Vagina (tissue), 2 donors: ENCODE data around the gene ARHGAP26. TPM values are rescaled to one million over a fixed set of nuclear protein-coding genes. Genes with fewer than 3 reads are reported as not detected.

Experiments used
- DNase-seq, 2 donors: peaks; one replicate each; pipeline ENCODE4 v3.0.0-alpha.2; 2017; ENCODE audit errors: extremely low spot score in 2 of 2
- H3K27ac ChIP-seq: fragments of 200-600 bp; sonication (generic); one replicate; pipeline ENCODE4 v1.5.1; 2019
- H3K27me3 ChIP-seq: fragments of 200-600 bp; sonication (generic); one replicate; pipeline ENCODE4 v1.5.1; 2019
- H3K36me3 ChIP-seq, 2 donors: fragments of 200-600 bp; sonication (generic); one replicate each; pipeline ENCODE4 v1.5.1; 2017 to 2019
- H3K4me1 ChIP-seq: fragments of 200-600 bp; sonication (generic); one replicate; pipeline ENCODE4 v1.5.1; 2019
- H3K4me3 ChIP-seq, 2 donors: fragments of 200-600 bp; sonication (generic); 1 replicate in 1 of 2; 2 replicates in 1 of 2; pipeline ENCODE4 v1.5.1; 2016 to 2019
- H3K9me3 ChIP-seq: fragments of 200-600 bp; sonication (generic); one replicate; pipeline ENCODE4 v1.5.1; 2019
- CTCF ChIP-seq, 3 experiments: fragments of 450-650 bp in 2 of 3; fragments of 200-600 bp in 1 of 3; sonication (generic) in 1 of 3; IDR thresholded peaks; one replicate each; pipeline ENCODE4 v1.5.1; 2017 to 2019; ENCODE audit warnings: antibody characterized with exemption in 3 of 3, mild to moderate bottlenecking in 2 of 3, moderate library complexity in 2 of 3
- POLR2A ChIP-seq, 2 donors: fragments of 450-650 bp; IDR thresholded peaks; one replicate each; pipeline ENCODE4 v1.6.1; 2017; ENCODE audit warnings: antibody characterized with exemption in 2 of 2, mild to moderate bottlenecking in 2 of 2, moderate library complexity in 2 of 2
- POLR2AphosphoS5 ChIP-seq, 2 donors: sonication (generic); formaldehyde crosslinking; IDR thresholded peaks; one replicate each; pipeline ENCODE4 v1.9.0; 2017; ENCODE audit warnings: antibody characterized with exemption in 2 of 2, mild to moderate bottlenecking in 2 of 2, low read depth in 1 of 2; ENCODE audit not compliant: insufficient read depth in 1 of 2
- intact Hi-C: fragments of 100-400 bp; cut with DNase I; formaldehyde crosslinking; loops from one replicate; pipeline ENCODE4 v1.15.1; 2023
- total RNA-seq: library from RNA; depleted of rRNA; stranded (reverse); fragments of >200 nt; gene quantifications from one replicate; pipeline ENCODE4 v1.2.3, GENCODE V29; 2016

ARHGAP26 gene
- total RNA-seq, 1 donor from 2014 or later = 42.5 TPM

DNA sequence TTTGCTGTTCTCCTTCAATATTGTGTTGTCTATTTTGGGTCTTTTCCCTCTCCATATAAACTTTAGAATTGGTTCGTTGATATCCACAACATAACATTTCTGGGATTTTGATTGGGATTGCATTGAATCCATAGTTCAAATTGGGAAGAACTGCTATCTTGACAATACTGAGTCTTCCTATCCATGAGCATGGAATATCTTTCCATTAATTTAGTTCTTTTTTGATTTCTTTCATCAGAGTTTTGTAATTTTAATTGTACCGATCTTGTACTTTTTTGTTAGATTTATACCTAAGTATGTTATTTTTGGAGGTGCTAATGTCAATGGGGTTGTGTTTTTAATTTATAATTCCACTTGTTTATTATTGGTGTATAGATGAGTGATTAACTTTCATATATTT lies 498.2 kb downstream of the ARHGAP26 start:
- Histone ChIP-seq H3K27me3 (no peaks in the 10 kb centered on the region), H3K9me3 (no peaks in the 10 kb centered on the region), H3K36me3 (no peaks in the 10 kb centered on the region), H3K27ac (no peak overlapping the region), H3K4me3 (no peak overlapping the region), H3K4me1 (no peaks in the 10 kb centered on the region)
- TF ChIP-seq POLR2A (IDR thresholded peaks at IDR 0.05) = no peak
- no peak for TF ChIP-seq CTCF (IDR thresholded peaks at IDR 0.05)
- no peak for TF ChIP-seq POLR2AphosphoS5 (IDR thresholded peaks at IDR 0.05; ENCODE audit: insufficient read depth in 1 of 2, low read depth in 1 of 2)
- DNase-seq = no peak
- intact Hi-C loops = no loop called here

GRCh38 chr5:143271431-143271830 lies 501.3 kb downstream of the ARHGAP26 start:
- no peak for DNase-seq
- intact Hi-C loops = no loop called here
- H3K4me1 ChIP-seq = no peaks in the 10 kb centered on the region
- TF ChIP-seq POLR2A (IDR thresholded peaks at IDR 0.05) (no peak), CTCF (IDR thresholded peaks at IDR 0.05) (no peak), POLR2AphosphoS5 (IDR thresholded peaks at IDR 0.05; ENCODE audit: insufficient read depth in 1 of 2, low read depth in 1 of 2) (no peak)
- no peaks in the 10 kb centered on the region for H3K9me3 ChIP-seq
- H3K4me3 ChIP-seq = no peak overlapping the region
- H3K36me3 ChIP-seq = no peaks in the 10 kb centered on the region
- H3K27me3 ChIP-seq = no peaks in the 10 kb centered on the region
- H3K27ac ChIP-seq = no peak overlapping the region

DNA sequence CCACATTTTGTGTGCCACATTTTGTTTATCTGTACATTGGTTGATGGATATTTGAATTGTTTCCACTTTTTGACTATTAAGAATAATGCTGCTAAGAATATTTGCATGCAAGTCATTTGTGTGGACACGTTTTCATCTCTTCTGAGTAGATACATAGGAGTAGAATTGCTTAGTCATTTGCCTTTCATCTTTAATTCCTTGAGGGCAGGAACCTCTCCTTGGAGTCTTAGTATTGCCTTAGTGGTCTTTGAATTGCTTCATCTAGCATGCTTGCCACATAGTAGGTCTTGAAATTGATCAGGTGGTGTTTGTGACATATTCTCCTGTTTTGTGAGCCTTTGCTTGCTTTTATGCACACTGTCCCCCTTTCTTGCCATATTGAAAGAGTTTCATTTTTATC lies 504.8 kb downstream of the ARHGAP26 start:
- intact Hi-C loops = no loop called here
- no peak for DNase-seq

DNA sequence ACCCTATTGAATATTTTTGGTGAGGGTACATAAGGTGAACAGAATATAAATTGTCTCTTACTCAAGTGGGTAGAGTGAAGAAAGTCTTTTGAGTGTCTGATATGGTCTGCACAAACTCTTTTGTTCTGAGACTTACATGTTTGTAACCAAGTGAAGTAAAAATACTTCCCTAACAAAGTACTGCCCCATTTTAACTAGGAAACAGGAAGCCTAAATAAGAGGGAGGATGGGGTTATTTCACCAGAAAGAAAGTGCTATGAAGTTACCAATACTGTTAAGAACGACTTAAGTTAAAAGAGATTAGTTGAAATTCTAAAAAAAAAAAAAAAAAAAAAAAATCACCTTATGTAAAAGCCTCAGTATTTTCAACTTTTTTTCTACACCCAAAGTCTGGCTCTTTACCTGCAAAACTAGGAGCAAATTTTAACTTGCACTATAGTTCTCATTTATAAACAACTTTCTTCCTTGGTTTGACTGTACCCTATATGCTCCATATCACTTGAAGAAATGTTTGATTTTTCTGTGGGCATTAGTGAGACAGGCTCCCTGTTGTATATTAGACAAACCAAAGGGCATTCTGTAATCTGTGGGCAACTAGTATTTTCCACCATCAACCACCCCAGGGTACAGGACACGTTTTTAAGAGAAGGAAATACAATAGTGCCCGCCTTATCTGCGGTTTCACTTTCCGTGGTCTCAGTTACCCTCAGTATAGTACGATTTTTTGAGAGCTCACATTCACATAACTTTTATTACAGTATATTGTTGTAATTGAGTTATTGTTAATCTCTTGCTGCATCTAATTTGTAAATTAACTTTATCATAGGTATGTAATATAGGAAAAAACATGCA lies 505.6 kb downstream of the ARHGAP26 start:
- H3K27me3 ChIP-seq = no peaks in the 10 kb centered on the region
- H3K27ac ChIP-seq = no peak overlapping the region
- no peak for DNase-seq
- peaks cover 0 to 5% of the 10 kb centered on the region in 2 donors for H3K36me3 ChIP-seq
- no peaks in the 10 kb centered on the region for H3K4me1 ChIP-seq
- H3K4me3 ChIP-seq = no peak overlapping the region
- H3K9me3 ChIP-seq = no peaks in the 10 kb centered on the region
- no peak for TF ChIP-seq CTCF (IDR thresholded peaks at IDR 0.05)
- no peak for TF ChIP-seq POLR2AphosphoS5 (IDR thresholded peaks at IDR 0.05; ENCODE audit: insufficient read depth in 1 of 2, low read depth in 1 of 2)
- no peak for TF ChIP-seq POLR2A (IDR thresholded peaks at IDR 0.05)
- intact Hi-C loops = no loop called here

More for the DNA sequence above, 504.8 kb downstream of the ARHGAP26 start:
- TF ChIP-seq POLR2A (IDR thresholded peaks at IDR 0.05) (no peak), CTCF (IDR thresholded peaks at IDR 0.05) (no peak), POLR2AphosphoS5 (IDR thresholded peaks at IDR 0.05; ENCODE audit: insufficient read depth in 1 of 2, low read depth in 1 of 2) (no peak)
- Histone ChIP-seq H3K9me3 (no peaks in the 10 kb centered on the region), H3K27ac (no peak overlapping the region), H3K4me1 (no peaks in the 10 kb centered on the region), H3K36me3 (peaks cover 0 to 5% of the 10 kb centered on the region in 2 donors), H3K27me3 (no peaks in the 10 kb centered on the region), H3K4me3 (no peak overlapping the region)

- DNase-seq = no peak
- Histone ChIP-seq H3K9me3 (no peaks in the 10 kb centered on the region), H3K4me3 (no peak overlapping the region), H3K4me1 (no peaks in the 10 kb centered on the region), H3K27me3 (no peaks in the 10 kb centered on the region), H3K36me3 (peaks cover 0 to 5% of the 10 kb centered on the region in 2 donors), H3K27ac (no peak overlapping the region)
- TF ChIP-seq POLR2A (IDR thresholded peaks at IDR 0.05) (no peak), POLR2AphosphoS5 (IDR thresholded peaks at IDR 0.05; ENCODE audit: insufficient read depth in 1 of 2, low read depth in 1 of 2) (no peak), CTCF (IDR thresholded peaks at IDR 0.05) (no peak)
- intact Hi-C loops = no loop called here
Observed at GRCh38 chr5:143277536-143277935, 507.4 kb downstream of the ARHGAP26 start.
